HUES48 (cell line): ENCODE results near the gene CNTNAP2.

Source experiments
- H3K27ac ChIP-seq: one replicate; pipeline ENCODE4 v1.7.0; 2013; ENCODE audit warnings: low read depth, low read length, inconsistent platforms
- H3K27me3 ChIP-seq: 2 replicates; pipeline ENCODE4 v1.6.1; 2013; ENCODE audit warnings: mild to moderate bottlenecking, low read length; ENCODE audit not compliant: control insufficient read depth, insufficient read depth
- H3K36me3 ChIP-seq: 2 replicates; pipeline ENCODE4 v1.6.1; 2013; ENCODE audit warnings: low read length; ENCODE audit not compliant: control insufficient read depth, insufficient read depth
- H3K4me1 ChIP-seq: 2 replicates; pipeline ENCODE4 v1.6.1; 2013; ENCODE audit warnings: mild to moderate bottlenecking, low read length; ENCODE audit not compliant: control insufficient read depth, insufficient read depth
- H3K4me3 ChIP-seq: 2 replicates; pipeline ENCODE4 v1.5.1; 2013; ENCODE audit warnings: mild to moderate bottlenecking, low read depth, low read length
- H3K9ac ChIP-seq: 2 replicates; pipeline ENCODE4 v1.6.1; 2013; ENCODE audit warnings: mild to moderate bottlenecking, low read depth, low read length, moderate library complexity
- H3K9me3 ChIP-seq: 2 replicates; pipeline ENCODE4 v1.6.1; 2013; ENCODE audit warnings: low read length; ENCODE audit not compliant: control insufficient read depth, insufficient read depth

Gene CNTNAP2

DNA sequence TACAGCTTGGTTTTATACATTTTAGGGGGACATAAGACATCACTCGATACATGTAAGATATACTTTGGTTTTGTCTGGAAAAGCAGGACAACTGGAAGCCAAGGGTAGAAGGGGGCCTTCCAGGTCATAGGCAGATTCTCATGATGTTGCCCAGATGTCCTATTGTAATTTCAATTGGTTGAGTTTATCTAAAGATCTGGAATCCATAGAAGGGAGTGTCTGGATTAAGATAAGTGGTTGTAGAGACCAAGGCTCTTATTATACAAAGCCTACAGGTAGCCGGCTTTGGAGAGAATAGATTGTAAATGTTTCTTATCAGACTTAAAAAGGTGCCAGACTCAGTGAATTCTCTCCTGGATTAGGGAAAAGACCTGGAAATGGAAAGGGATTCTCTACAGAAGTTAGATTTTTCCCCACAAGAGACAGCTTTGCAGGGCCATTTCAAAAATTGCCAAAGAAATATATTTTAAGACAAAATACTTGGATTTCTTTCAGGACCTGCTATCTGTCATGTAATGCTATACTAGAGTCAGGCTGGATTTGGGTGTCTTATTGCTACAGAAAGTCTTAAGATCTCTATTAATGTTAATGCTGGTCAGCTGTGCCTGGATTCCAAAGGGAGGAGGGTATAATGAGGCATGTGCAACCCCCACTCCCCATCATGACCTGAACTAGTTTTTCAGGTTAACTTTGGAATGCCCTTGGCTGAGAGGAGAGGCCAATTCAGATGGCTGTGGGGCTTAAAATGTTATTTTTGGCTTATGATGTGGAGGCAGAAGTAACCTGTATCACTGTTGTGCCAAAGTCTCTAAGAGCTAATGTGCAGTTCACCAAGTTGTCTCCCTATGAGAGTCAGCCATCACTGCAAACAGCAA, 1962.8 kb downstream of the CNTNAP2 start:
- Histone ChIP-seq H3K36me3 (no peaks in the 10 kb centered on the region), H3K4me1 (peaks cover 8% of the 10 kb centered on the region; the same call in 1 of the 2 replicates)

GRCh38 chr7:148083448-148083847, 1966.8 kb downstream of the CNTNAP2 start:
- no peak overlapping the region for H3K27ac ChIP-seq
- H3K36me3 ChIP-seq, result no peaks in the 10 kb centered on the region
- no peaks in the 10 kb centered on the region; the same call in 1 of the 2 replicates for H3K9me3 ChIP-seq
- H3K4me3 ChIP-seq, result no peak overlapping the region
- no peaks in the 10 kb centered on the region for H3K27me3 ChIP-seq
- peaks cover 8% of the 10 kb centered on the region; the same call in 1 of the 2 replicates for H3K4me1 ChIP-seq
- no peak overlapping the region for H3K9ac ChIP-seq

More for the DNA sequence above, 1962.8 kb downstream of the CNTNAP2 start:
- H3K9me3 ChIP-seq, result no peaks in the 10 kb centered on the region; the same call in 1 of the 2 replicates
- no peak overlapping the region for H3K9ac ChIP-seq
- H3K27me3 ChIP-seq, result no peaks in the 10 kb centered on the region
- H3K4me3 ChIP-seq, result no peak overlapping the region
- no peak overlapping the region for H3K27ac ChIP-seq

GRCh38 chr7:148084138-148084537, 1967.5 kb downstream of the CNTNAP2 start:
- H3K9me3 ChIP-seq, result no peaks in the 10 kb centered on the region; the same call in 1 of the 2 replicates
- no peaks in the 10 kb centered on the region for H3K27me3 ChIP-seq
- no peak overlapping the region for H3K4me3 ChIP-seq
- peaks cover 8% of the 10 kb centered on the region; the same call in 1 of the 2 replicates for H3K4me1 ChIP-seq
- no peak overlapping the region for H3K9ac ChIP-seq
- no peak overlapping the region for H3K27ac ChIP-seq
- H3K36me3 ChIP-seq, result no peaks in the 10 kb centered on the region

DNA sequence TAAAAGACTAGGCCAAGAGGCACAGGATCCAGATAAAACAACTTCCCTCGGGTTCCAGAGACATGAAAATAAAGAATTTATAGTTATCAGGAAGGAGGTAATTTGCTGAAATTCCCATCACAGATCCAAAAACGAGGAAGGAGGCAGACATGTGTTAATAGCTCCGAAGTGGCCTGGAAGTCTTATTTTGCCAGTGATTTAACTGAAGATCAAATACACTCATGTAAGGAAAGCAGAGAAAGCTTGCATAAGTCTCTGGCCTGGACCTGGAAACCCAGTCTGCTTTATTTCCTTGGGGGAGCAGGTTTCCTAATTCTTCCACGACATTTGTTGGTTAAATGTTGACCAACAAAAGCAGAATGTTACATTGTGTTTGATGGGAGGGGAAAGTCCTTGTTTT, 1975.3 kb downstream of the CNTNAP2 start:
- Histone ChIP-seq H3K4me1 (peaks cover 4% of the 10 kb centered on the region; the same call in 1 of the 2 replicates), H3K4me3 (no peak overlapping the region), H3K9ac (no peak overlapping the region), H3K36me3 (no peaks in the 10 kb centered on the region), H3K9me3 (no peaks in the 10 kb centered on the region), H3K27ac (no peak overlapping the region), H3K27me3 (no peaks in the 10 kb centered on the region)

DNA sequence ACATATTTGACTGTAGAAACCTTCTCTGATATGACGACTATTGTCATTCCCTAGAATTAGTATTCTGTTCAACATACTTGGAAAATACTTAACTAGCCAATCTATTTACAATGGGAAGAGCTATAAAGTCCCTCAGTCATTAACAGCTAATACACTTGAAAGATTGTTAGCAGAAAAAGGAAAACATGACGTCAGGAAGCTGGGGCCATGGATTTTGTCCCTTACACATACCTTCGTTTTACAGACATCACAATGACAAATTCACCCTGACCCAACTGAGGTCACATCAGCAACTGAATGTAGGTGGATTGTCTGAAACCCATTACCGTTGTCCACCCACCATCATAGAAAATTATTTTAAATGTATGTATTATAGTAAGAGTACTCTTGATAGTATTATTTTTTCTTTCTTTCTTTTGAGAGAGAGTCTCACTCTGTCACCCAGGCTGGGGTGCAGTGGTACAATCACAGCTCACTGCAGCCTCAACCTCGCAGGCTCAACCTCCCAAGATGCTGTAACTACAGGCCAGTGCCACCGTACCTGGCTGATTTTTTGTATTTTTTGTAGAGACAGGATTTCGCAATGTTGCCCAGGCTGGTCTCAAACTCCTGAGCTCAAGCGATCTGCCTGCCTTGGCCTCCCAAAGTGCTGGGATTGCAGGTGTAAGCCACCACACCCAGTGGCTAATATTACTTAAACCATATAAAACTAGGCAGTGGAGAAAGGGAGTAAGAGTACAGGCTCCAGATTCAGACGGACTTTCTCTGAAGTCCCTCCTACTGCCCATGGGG, 1977.0 kb downstream of the CNTNAP2 start:
- Histone ChIP-seq H3K4me1 (peaks cover 4% of the 10 kb centered on the region; the same call in 1 of the 2 replicates), H3K4me3 (no peak overlapping the region), H3K9ac (no peak overlapping the region), H3K27ac (no peak overlapping the region), H3K9me3 (no peaks in the 10 kb centered on the region), H3K36me3 (no peaks in the 10 kb centered on the region), H3K27me3 (no peaks in the 10 kb centered on the region)

GRCh38 chr7:148095066-148095465, 1978.5 kb downstream of the CNTNAP2 start:
- H3K27me3 ChIP-seq, result no peaks in the 10 kb centered on the region
- no peaks in the 10 kb centered on the region for H3K9me3 ChIP-seq
- peaks cover 4% of the 10 kb centered on the region; the same call in 1 of the 2 replicates for H3K4me1 ChIP-seq
- no peak overlapping the region for H3K9ac ChIP-seq
- H3K4me3 ChIP-seq, result no peak overlapping the region
- H3K27ac ChIP-seq, result no peak overlapping the region
- H3K36me3 ChIP-seq, result no peaks in the 10 kb centered on the region

- no peak overlapping the region for H3K9ac ChIP-seq
These were observed 1987.6 kb downstream of the CNTNAP2 start for GRCh38 chr7:148104136-148104716.

GRCh38 chr7:148104924-148105323, 1988.3 kb downstream of the CNTNAP2 start:
- Histone ChIP-seq H3K27me3 (no peaks in the 10 kb centered on the region), H3K9ac (no peak overlapping the region)

More at GRCh38 chr7:148104136-148104716, 1987.6 kb downstream of the CNTNAP2 start:
- Histone ChIP-seq H3K27ac (no peak overlapping the region), H3K27me3 (no peaks in the 10 kb centered on the region), H3K9me3 (no peaks in the 10 kb centered on the region), H3K36me3 (no peaks in the 10 kb centered on the region), H3K4me1 (peaks cover 21% of the 10 kb centered on the region), H3K4me3 (no peak overlapping the region)

DNA sequence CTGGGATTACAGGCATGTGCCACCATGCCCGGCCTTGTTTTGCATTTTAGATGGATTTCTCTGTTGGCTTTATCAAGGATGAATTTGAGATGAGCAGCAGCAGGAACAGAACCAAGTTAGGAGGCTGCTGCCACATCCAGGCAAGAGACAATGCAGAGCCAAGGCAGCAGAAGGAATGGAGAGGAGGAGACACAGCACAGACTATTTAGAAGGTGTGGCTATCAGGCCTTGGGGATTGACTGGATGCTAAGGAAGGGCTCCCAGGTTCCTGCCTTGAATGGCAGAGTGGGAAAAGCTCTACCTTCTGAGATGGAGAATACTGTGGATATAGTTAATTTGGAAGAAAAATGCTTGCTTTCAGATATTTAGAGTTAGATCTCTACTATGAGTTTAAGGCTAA, 1989.3 kb downstream of the CNTNAP2 start:
- Histone ChIP-seq H3K27ac (no peak overlapping the region), H3K4me1 (peaks cover 21% of the 10 kb centered on the region), H3K36me3 (no peaks in the 10 kb centered on the region), H3K9ac (no peak overlapping the region), H3K27me3 (no peaks in the 10 kb centered on the region), H3K9me3 (no peaks in the 10 kb centered on the region), H3K4me3 (no peak overlapping the region)

More at GRCh38 chr7:148104924-148105323, 1988.3 kb downstream of the CNTNAP2 start:
- Histone ChIP-seq H3K27ac (no peak overlapping the region), H3K4me3 (no peak overlapping the region), H3K4me1 (peaks cover 21% of the 10 kb centered on the region), H3K9me3 (no peaks in the 10 kb centered on the region), H3K36me3 (no peaks in the 10 kb centered on the region)

DNA sequence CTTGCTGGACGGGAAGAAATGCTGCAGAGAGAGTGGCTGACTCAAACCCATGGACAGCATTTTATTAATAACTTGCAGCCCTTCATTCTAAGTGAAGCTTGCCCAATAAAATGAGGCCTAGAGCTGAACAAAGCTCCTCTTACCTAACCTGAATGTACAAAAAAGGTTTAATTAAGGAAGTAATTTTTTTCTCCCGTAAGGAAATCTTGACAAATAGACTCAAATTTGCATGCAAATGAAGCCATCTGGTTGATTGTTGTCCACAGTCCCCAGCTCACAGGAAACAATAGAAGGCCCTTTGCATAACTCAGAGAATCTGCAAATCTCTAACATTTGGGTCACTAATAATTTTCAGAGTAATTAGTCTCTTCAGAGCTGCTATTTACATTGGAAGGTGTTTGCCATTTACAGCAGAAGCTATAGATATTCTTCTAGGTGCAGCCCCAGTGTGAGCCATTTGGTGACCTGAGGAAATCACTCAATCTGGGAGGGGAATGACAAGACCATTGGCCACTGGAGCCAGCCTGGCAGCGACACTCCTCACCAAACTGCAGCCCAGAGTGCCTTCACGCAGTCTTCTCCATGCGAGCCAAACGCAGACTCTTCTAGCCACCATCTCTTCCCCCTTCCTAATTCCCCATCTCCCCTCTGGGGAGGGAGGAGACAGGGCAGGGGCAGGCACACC, 1991.0 kb downstream of the CNTNAP2 start:
- Histone ChIP-seq H3K4me3 (no peak overlapping the region), H3K27me3 (no peaks in the 10 kb centered on the region), H3K9me3 (no peaks in the 10 kb centered on the region), H3K9ac (no peak overlapping the region), H3K27ac (peak overlapping the region; percentile 68), H3K36me3 (no peaks in the 10 kb centered on the region), H3K4me1 (peaks cover 21% of the 10 kb centered on the region)
